ENCODE data around the gene KLKB1. TPM values are rescaled to one million over a fixed set of nuclear protein-coding genes. Genes with fewer than 3 reads are reported as not detected.
"Not testable (repeated sequence)": the region's sequence is repeated elsewhere in the genome, so short reads cannot be mapped to it uniquely, and the experiment has no call there.

KLKB1 gene
- total RNA-seq, 1 experiment from 2014 or later: 0.10 TPM

DNA sequence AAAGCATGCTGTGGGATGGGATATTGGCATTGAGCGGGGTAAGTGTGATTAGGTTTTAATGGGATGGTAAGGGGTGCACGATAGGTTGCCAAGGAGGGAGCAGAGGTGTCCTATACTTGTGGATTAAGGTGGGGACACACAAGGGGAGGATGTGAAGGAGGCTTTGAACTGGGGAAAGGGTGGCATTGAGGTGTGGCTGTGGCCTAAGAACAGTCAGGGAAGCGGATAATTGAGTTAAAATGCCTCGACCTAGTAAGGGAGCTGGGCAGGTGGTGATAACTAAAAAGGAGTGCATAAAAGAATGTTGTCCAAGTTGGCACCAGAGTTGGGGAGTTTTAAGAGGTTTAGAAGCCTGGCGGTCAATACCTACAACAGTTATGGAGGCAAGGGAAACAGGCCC lies 17.5 kb downstream of the KLKB1 start:
- no peaks in the 10 kb centered on the region for H3K36me3 ChIP-seq (ENCODE audit: control insufficient read depth in 1 of 2, insufficient read depth in 2 of 2, low read length in 2 of 2)

DNA sequence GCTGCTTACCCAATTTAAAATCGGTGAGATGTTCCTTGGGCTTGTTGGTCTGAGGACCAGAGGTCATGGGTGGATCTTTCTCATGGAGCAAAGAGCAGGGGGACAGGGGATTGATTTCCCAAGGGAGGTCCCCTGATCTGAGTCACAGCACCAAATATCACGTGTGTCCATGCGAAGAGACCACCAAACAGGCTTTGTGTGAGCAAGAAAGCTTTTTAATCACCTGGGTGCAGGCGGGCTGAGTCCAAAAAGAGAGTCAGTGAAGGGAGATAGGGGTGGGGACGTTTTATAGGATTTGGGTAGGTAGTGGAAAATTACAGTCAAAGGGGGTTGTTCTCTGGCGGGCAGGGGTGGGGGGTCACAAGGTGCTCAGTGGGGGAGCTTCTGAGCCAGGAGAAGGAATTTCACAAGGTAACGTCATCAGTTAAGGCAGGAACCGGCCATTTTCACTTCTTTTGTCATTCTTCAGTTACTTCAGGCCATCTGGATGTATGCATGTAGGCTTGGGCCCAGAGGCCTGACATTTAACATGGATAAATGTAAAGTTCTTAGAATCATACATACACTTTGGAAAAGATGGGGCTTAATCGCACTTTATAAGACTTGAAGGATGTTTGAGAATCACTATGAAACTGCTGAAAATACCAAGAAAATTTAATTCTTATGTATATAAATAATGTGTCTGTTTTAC lies 19.9 kb downstream of the KLKB1 start:
- H3K27ac ChIP-seq (ENCODE audit: low read depth, low read length); H2AFZ ChIP-seq (ENCODE audit: low read depth, low read length, poor library complexity, severe bottlenecking); CTCF ChIA-PET; H3K27me3 ChIP-seq (ENCODE audit: insufficient read depth, low read length); H3K9ac ChIP-seq (ENCODE audit: low read length); DNase-seq (ENCODE audit: low read depth, low spot score); H3K4me1 ChIP-seq (ENCODE audit: control insufficient read depth in 1 of 2, insufficient read depth in 2 of 2, low read length in 2 of 2); H3K4me3 ChIP-seq (replicated peaks in 1 of 2; ENCODE audit: low read depth in 1 of 2, low read length in 2 of 2); H3K9me3 ChIP-seq (ENCODE audit: control insufficient read depth in 1 of 2, insufficient read depth in 1 of 2, low read depth in 1 of 2, low read length in 2 of 2); RAD21 ChIA-PET (ENCODE audit: low non-redundant PET in 1 of 2, low total read pairs in 2 of 2, uncharacterized antibody in 2 of 2, unreplicated experiment in 2 of 2); intact Hi-C loops (cut with micrococcal nuclease); H3K4me2 ChIP-seq (ENCODE audit: low read length); H3K9me2 ChIP-seq (ENCODE audit: insufficient read depth); H3K36me3 ChIP-seq (ENCODE audit: control insufficient read depth in 1 of 2, insufficient read depth in 2 of 2, low read length in 2 of 2); H4K20me1 ChIP-seq (ENCODE audit: insufficient read depth); H3K79me2 ChIP-seq (ENCODE audit: insufficient read depth, low read length); BruUV-seq (replicated peaks); POLR2A ChIA-PET; ATAC-seq: not testable (repeated sequence)

More for the DNA sequence above, 17.5 kb downstream of the KLKB1 start:
- H4K20me1 ChIP-seq (ENCODE audit: insufficient read depth): no peaks in the 10 kb centered on the region
- POLR2A ChIA-PET: no interaction called here
- no peak overlapping the region for H3K27ac ChIP-seq (ENCODE audit: low read depth, low read length)
- RAD21 ChIA-PET (ENCODE audit: low non-redundant PET in 1 of 2, low total read pairs in 2 of 2, uncharacterized antibody in 2 of 2, unreplicated experiment in 2 of 2): no interaction called here
- H3K4me2 ChIP-seq (ENCODE audit: low read length): no peak overlapping the region
- H3K27me3 ChIP-seq (ENCODE audit: insufficient read depth, low read length): no peaks in the 10 kb centered on the region
- no peaks in the 10 kb centered on the region for H3K9me3 ChIP-seq (ENCODE audit: control insufficient read depth in 1 of 2, insufficient read depth in 1 of 2, low read depth in 1 of 2, low read length in 2 of 2)
- H2AFZ ChIP-seq (ENCODE audit: low read depth, low read length, poor library complexity, severe bottlenecking): no peak overlapping the region
- DNase-seq (ENCODE audit: low read depth, low spot score): no peak
- H3K4me3 ChIP-seq (replicated peaks in 1 of 2; ENCODE audit: low read depth in 1 of 2, low read length in 2 of 2): no peak overlapping the region
- CTCF ChIA-PET: no interaction called here
- no peak for TF ChIP-seq FOSL1 (IDR thresholded peaks at IDR 0.05; ENCODE audit: low read depth)
- no peak for TF ChIP-seq EGR1 (IDR thresholded peaks at IDR 0.05; ENCODE audit: low read depth)
- TF ChIP-seq ZNF274 (IDR thresholded peaks at IDR 0.05; ENCODE audit: low read depth, low read length): no peak
- TF ChIP-seq EZH2 (IDR thresholded peaks at IDR 0.05): no peak
- TF ChIP-seq CBX3 (IDR thresholded peaks at IDR 0.05; ENCODE audit: low read depth): no peak
- no peak for TF ChIP-seq ZFX (IDR thresholded peaks at IDR 0.05)
- H3K9ac ChIP-seq (ENCODE audit: low read length): no peak overlapping the region
- intact Hi-C loops (cut with micrococcal nuclease): no loop called here
- no peak for ATAC-seq
- H3K9me2 ChIP-seq (ENCODE audit: insufficient read depth): no peaks in the 10 kb centered on the region
- no TSS peak for BruUV-seq (replicated peaks)
- H3K79me2 ChIP-seq (ENCODE audit: insufficient read depth, low read length): no peaks in the 10 kb centered on the region
- no peaks in the 10 kb centered on the region for H3K4me1 ChIP-seq (ENCODE audit: control insufficient read depth in 1 of 2, insufficient read depth in 2 of 2, low read length in 2 of 2)

Measured in HCT116 (cell line).